ENCODE data around the gene OTUD7B.
A peak's percentile ranks its signal among the peaks of the same experiment; 100 is the strongest.
"Not testable (repeated sequence)": the region's sequence is repeated elsewhere in the genome, so short reads cannot be mapped to it uniquely, and the experiment has no call there.

The OTUD7B gene

GRCh38 chr1:149942885-149943284 is 67.6 kb downstream of the OTUD7B start:
- no peak for DNase-seq

DNA sequence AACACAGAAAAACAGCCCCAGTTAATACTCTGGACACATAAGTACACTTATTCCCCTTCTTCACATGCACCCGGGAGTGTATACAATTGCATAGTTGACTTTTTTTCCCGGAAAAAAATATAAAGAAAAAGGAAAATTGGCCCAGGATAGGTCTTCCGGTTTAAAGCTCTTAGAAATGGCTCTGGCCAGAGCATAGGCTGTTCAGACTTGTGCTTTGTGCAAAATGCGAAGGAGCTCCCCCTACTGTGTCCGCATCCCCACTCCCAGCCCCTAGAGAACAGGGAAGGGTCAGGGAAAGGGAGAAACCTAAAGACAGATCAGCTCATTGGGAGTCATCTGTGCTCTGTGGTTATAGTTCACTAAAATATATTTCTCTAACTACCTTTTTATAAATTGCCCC is 68.3 kb downstream of the OTUD7B start:
- no peak for DNase-seq

- no peak for DNase-seq
These were observed 70.1 kb downstream of the OTUD7B start for GRCh38 chr1:149940427-149940826.

- DNase-seq = not testable (repeated sequence)
These were observed 71.9 kb downstream of the OTUD7B start for GRCh38 chr1:149938668-149939003.

DNA sequence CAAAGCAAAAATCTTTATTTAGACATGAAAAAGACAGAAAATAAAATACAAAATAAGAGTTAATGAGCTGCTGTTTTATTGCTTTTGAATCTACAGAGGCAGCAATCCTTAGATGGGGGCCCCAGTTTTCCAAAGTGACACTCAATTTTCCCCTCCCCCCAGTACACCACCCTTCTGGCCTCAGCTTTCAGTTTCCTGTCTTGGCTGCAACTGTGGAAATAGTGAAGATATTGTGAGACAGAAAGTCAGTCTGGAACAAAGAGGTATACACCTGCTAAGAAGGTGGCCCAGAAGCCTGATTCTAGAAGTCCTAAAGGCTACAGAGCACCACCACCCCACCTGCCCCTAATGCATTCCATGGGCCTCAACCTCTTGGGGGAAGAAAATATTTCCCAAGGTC is 72.8 kb downstream of the OTUD7B start:
- DNase-seq = no peak

DNA sequence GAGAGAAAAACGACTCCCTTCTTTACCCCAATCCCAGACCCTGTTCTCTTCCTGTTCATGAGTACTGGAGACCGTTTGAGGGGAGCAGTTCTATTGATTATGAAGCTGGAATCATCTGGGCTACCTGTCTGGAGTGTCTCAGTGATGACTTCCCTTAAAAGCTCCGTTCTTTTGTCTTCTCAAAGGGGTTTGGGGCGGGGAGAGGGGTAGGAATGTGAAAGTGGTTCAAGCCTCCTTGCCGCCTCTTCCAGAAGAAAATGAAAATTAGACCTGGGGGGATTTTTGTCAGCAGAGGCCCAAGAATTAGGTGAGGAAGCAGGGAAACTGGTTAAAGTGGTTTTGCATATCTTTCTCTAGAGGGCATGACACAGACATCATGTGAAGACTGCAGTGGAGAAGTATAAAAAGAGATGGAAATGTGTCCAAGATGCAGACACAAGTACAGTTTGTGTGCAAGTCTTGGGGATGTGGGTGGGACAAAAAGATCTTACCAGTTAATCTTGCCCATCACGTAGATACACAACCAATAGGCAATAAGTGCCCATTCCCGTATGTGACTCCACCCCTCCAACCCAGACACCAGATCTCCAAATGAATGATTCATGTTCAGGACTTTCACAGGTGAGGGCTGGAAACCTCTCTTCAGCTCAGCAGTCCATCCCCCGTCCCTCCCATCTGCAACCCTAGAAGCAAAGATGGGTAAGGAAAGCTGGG is 73.4 kb downstream of the OTUD7B start:
- DNase-seq = peak; percentile 21

- DNase-seq = peak; percentile 64
These were observed 74.1 kb downstream of the OTUD7B start, which contains the start of gene MTMR11 for GRCh38 chr1:149936170-149936991. MTMR11 (minus strand) TSS chr1:149936879; CDS start chr1:149936647, 232 bp downstream.

- DNase-seq = no peak
These were observed 76.2 kb downstream of the OTUD7B start for GRCh38 chr1:149934356-149934755.

GRCh38 chr1:149933208-149933607 is 77.3 kb downstream of the OTUD7B start:
- no peak for DNase-seq

DNA sequence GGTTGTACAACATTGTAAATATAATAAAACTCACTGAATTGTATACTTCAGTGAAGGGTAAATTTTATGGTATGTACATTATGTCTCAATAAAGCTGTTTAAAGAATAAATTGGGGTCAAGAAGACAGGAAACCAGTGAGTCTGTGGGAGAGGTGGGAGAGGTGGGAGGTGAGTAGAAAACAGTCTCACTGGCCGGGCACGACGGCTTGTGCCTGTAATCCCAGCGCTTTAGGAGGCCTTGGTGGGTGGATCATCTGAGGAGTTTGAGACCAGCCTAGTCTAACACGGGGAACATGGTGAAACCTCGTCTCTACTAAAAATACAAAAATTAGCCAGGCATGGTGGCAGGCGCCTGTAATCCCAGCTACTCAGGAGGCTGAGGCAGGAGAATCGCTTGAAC is 78.1 kb downstream of the OTUD7B start:
- DNase-seq = no peak

DNA sequence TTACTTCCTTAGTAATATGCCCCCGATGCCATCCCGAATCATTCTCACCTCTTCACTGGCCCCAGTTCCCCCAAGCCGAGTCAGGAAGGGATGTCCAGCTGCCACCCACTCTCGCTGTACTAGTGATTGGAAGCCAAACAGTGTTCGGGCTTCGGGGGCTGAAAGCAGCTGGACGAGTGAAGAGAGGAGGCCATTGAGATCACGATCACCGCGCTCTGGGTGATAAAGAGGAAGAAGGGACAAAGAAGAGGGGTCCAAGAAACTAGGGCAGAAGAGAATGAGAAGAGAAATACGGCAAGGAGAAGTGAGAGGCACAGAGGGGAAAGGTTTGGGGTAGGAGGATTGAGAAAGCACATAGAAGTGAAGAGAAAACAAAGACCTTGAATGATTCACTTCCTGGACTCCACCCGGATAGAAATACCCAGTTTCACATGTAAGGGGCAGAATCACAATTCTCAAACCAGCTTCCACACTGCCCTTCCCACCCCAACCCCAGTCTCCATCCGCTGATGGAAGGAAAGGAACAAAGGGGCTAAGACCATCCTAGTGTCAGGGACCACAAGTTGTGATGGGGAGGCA is 79.2 kb downstream of the OTUD7B start:
- DNase-seq = no peak

DNA sequence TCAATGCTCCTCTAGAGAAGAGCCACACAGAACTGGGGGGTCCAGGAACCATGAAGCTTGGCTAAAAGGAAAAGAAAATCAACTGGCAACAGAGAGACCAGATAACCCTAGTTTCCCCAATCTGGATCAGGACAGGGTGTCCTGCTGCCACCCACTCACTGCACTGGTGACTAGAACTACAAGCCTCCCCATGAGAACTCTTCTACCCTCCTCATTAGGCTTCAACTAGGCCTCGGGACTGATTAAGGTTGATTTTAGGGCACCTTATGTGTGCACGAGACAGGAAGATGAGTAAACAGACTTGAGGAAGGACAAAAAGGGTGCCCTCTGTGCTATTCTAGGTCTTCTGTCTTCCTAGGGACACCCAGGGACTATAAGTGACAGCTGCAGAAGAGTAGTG is 80.7 kb downstream of the OTUD7B start:
- no peak for DNase-seq

DNA sequence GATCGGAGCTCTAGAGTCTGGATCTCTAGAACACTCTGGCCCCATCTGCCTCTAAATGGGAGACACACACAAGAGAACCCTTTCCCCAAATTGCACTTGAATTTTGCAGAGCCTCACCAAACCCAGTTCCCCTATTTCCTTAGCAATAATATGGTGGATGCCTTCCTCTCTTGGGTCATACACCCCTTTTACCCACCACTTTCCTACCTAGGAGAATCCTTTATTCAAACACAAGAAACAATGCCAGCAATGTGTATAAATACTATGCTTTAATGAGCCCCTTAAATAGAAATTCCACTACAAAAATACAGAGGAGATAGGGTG is 82.2 kb downstream of the OTUD7B start:
- DNase-seq = no peak

GRCh38 chr1:149927563-149928400 is 82.7 kb downstream of the OTUD7B start, which contains the start of gene SF3B4:
SF3B4 (minus strand) TSS chr1:149927803; CDS start chr1:149927759, 44 bp downstream.
- DNase-seq = peak; percentile 94

DNA sequence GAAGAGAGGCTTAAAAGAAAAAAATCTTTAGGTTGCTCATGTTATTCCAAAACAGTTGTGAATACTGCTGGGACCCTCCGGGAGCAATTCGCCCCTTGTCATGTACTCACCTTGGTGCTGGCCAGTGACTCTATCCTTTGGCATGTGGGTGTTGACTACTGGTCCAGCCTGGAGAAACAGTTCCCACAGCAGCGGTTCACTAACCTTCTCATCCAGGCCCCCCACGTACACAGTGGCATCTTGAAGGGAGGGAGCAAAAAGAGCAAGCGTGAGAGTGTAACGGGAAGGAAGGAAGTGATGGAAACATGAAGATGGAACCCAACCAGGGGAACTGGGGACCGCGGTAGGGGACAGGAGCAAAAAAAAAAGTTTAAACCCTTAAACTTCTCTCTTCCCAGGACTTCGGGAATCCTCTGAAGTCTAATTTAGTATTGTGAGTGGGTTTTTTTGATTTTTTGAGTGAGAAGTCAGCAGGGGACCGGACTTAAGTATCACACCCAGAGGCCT is 83.4 kb downstream of the OTUD7B start:
- no peak for DNase-seq

DNA sequence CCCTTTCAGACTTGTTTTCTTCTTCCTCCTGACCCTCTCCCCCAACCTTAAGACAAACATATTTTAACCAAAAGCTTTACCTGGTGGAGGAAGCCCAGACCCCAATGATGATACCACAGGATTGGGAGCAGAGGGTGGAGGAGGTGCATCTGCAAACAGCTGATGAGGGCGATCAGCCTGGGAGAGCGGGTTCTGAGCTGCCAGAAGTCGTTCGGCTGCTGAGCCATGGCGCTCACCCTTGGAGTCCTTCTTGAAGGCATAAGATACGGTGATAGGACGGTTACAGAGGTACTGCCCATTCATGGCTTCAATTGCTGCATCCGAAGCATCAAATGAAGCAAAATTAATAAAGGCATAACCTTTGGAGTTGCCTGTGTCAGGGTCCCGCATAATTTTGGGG is 84.2 kb downstream of the OTUD7B start:
- DNase-seq = no peak

- no peak for DNase-seq
These were observed 84.8 kb downstream of the OTUD7B start for GRCh38 chr1:149925751-149926150.

- DNase-seq = peak; percentile 63
These were observed 85.2 kb downstream of the OTUD7B start for GRCh38 chr1:149925345-149925744.

- peak; percentile 84 for DNase-seq
These were observed 86.9 kb downstream of the OTUD7B start for GRCh38 chr1:149923626-149924025.

- DNase-seq = no peak
These were observed 92.9 kb downstream of the OTUD7B start, which contains the start of gene SV2A for GRCh38 chr1:149917571-149918144. SV2A (minus strand) TSS chr1:149917844; CDS start chr1:149913840, 4,004 bp downstream.

- DNase-seq = no peak
These were observed 93.7 kb downstream of the OTUD7B start for GRCh38 chr1:149916898-149917252.

GRCh38 chr1:149916193-149916897 is 94.2 kb downstream of the OTUD7B start:
- DNase-seq = no peak
